MM.1S (cell line): ENCODE data around the gene ERICH4.

ENCODE experiments used
- DNase-seq: peaks from one replicate; pipeline ENCODE4 v3.0.0-alpha.2; 2015
- H2AFZ ChIP-seq: fragments of 300-600 bp; sonication (generic); 2 replicates; pipeline ENCODE4 v1.6.0; 2016; ENCODE audit warnings: antibody characterized with exemption, low read length
- H3F3A ChIP-seq: fragments of 300-600 bp; sonication (generic); 2 replicates; pipeline ENCODE4 v1.6.1; 2016; ENCODE audit warnings: mild to moderate bottlenecking, antibody characterized with exemption, low read length, moderate library complexity, mixed read lengths; ENCODE audit not compliant: insufficient read depth
- H3K27ac ChIP-seq: fragments of 300-600 bp; sonication (generic); 2 replicates; pipeline ENCODE4 v1.5.1; 2016; ENCODE audit warnings: mild to moderate bottlenecking, low read length
- H3K27me3 ChIP-seq: fragments of 300-600 bp; sonication (generic); replicated peaks from 2 replicates; pipeline ENCODE4 v1.6.0; 2016; ENCODE audit warnings: low read length; ENCODE audit not compliant: insufficient read depth
- H3K36me3 ChIP-seq: fragments of 300-600 bp; sonication (generic); replicated peaks from 2 replicates; pipeline ENCODE4 v1.6.1; 2016; ENCODE audit warnings: mild to moderate bottlenecking, low read length, mixed read lengths; ENCODE audit not compliant: insufficient read depth
- H3K4me1 ChIP-seq: fragments of 300-600 bp; sonication (generic); 2 replicates; pipeline ENCODE4 v1.6.1; 2016; ENCODE audit warnings: low read length, mixed read lengths
- H3K4me2 ChIP-seq: fragments of 300-600 bp; sonication (generic); 2 replicates; pipeline ENCODE4 v1.6.0; 2016; ENCODE audit warnings: low read depth, low read length
- H3K4me3 ChIP-seq: fragments of 300-600 bp; sonication (generic); 2 replicates; pipeline ENCODE4 v1.5.1; 2016; ENCODE audit warnings: low read length, mixed read lengths
- H3K79me2 ChIP-seq: fragments of 300-600 bp; sonication (generic); 2 replicates; pipeline ENCODE4 v1.6.1; 2016; ENCODE audit warnings: mixed run types, low read length, mixed read lengths
- H3K9ac ChIP-seq: fragments of 300-600 bp; sonication (generic); 2 replicates; pipeline ENCODE4 v1.6.1; 2016; ENCODE audit warnings: low read length, mixed read lengths
- H3K9me2 ChIP-seq: fragments of 300-600 bp; sonication (generic); replicated peaks from 2 replicates; pipeline ENCODE4 v1.6.1; 2016; ENCODE audit warnings: mild to moderate bottlenecking, low read length, mixed read lengths; ENCODE audit not compliant: insufficient read depth
- H3K9me3 ChIP-seq: fragments of 300-600 bp; sonication (generic); replicated peaks from 2 replicates; pipeline ENCODE4 v1.6.1; 2016; ENCODE audit warnings: mild to moderate bottlenecking, low read length, mixed read lengths; ENCODE audit not compliant: insufficient read depth
- H4K20me1 ChIP-seq: fragments of 300-600 bp; sonication (generic); 2 replicates; pipeline ENCODE4 v1.6.1; 2016; ENCODE audit warnings: mild to moderate bottlenecking, low read length, moderate library complexity, mixed read lengths; ENCODE audit not compliant: insufficient read depth
- EZH2 ChIP-seq: fragments of 300-600 bp; sonication (generic); optimal IDR thresholded peaks from 2 replicates; pipeline ENCODE3; 2017; ENCODE audit warnings: low read depth, mild to moderate bottlenecking, antibody characterized with exemption, low read length, mixed read lengths
- EZH2phosphoT487 ChIP-seq: fragments of 300-600 bp; sonication (generic); IDR thresholded peaks from 2 replicates; pipeline ENCODE4 v1.6.1; 2018; ENCODE audit warnings: antibody characterized with exemption, low read length
- TF ChIP-seq, protein P1 (sequence below): fragments of 300-600 bp; sonication (generic); IDR thresholded peaks from 2 replicates; pipeline ENCODE4 v1.5.1; 2016; ENCODE audit warnings: antibody characterized with exemption, low read length, mixed read lengths

ERICH4 gene

DNA sequence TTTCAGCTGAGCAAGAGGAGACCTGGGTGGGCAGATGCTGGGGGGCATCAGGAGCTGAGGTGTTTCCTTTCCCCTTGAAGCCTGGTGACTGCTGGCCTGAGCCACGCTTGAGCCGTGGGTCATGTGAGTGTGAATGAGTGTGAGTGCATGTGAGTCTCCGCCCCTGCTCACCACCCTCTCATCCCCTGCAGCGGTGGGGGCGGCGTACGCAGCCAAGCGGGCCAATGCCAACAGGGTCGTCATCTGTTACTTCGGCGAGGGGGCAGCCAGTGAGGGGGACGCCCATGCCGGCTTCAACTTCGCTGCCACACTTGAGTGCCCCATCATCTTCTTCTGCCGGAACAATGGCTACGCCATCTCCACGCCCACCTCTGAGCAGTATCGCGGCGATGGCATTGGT, 21.0 kb upstream of the ERICH4 start:
- H3K36me3 ChIP-seq = no peaks in the 10 kb centered on the region
- no peaks in the 10 kb centered on the region for H3K79me2 ChIP-seq
- no peaks in the 10 kb centered on the region for H3K9me2 ChIP-seq
- no peak overlapping the region for H3K4me2 ChIP-seq
- DNase-seq = no peak
- no peak overlapping the region for H2AFZ ChIP-seq
- no peaks in the 10 kb centered on the region for H3K9me3 ChIP-seq
- H3F3A ChIP-seq = no peaks in the 10 kb centered on the region
- no peaks in the 10 kb centered on the region for H3K27me3 ChIP-seq
- H4K20me1 ChIP-seq = no peaks in the 10 kb centered on the region
- TF ChIP-seq, protein P1, sequence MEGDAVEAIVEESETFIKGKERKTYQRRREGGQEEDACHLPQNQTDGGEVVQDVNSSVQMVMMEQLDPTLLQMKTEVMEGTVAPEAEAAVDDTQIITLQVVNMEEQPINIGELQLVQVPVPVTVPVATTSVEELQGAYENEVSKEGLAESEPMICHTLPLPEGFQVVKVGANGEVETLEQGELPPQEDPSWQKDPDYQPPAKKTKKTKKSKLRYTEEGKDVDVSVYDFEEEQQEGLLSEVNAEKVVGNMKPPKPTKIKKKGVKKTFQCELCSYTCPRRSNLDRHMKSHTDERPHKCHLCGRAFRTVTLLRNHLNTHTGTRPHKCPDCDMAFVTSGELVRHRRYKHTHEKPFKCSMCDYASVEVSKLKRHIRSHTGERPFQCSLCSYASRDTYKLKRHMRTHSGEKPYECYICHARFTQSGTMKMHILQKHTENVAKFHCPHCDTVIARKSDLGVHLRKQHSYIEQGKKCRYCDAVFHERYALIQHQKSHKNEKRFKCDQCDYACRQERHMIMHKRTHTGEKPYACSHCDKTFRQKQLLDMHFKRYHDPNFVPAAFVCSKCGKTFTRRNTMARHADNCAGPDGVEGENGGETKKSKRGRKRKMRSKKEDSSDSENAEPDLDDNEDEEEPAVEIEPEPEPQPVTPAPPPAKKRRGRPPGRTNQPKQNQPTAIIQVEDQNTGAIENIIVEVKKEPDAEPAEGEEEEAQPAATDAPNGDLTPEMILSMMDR = no peak
- TF ChIP-seq EZH2 = no peak
- TF ChIP-seq EZH2phosphoT487 = no peak
- no peaks in the 10 kb centered on the region for H3K4me1 ChIP-seq
- no peak overlapping the region for H3K4me3 ChIP-seq
- no peak overlapping the region for H3K27ac ChIP-seq
- no peak overlapping the region for H3K9ac ChIP-seq

DNA sequence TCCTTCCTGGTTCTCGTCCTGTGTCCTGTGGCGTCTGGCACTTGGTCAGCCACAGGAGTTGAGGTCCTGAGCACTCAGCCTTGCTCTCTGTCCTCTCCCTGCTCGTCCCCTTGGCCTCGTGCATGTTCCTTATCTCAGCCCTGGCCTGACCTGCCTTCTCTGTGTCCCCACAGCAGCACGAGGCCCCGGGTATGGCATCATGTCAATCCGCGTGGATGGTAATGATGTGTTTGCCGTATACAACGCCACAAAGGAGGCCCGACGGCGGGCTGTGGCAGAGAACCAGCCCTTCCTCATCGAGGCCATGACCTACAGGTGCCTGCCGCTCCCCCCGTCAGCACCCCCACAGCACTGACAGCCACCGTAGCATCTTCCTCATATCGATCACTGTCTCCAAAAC, 20.5 kb upstream of the ERICH4 start:
- Histone ChIP-seq H3K4me2 (no peak overlapping the region), H3K4me1 (no peaks in the 10 kb centered on the region), H3K79me2 (no peaks in the 10 kb centered on the region), H3K27me3 (no peaks in the 10 kb centered on the region), H3K4me3 (no peak overlapping the region), H3K9ac (no peak overlapping the region), H3F3A (no peaks in the 10 kb centered on the region), H3K9me3 (no peaks in the 10 kb centered on the region), H2AFZ (no peak overlapping the region), H4K20me1 (no peaks in the 10 kb centered on the region), H3K36me3 (no peaks in the 10 kb centered on the region), H3K9me2 (no peaks in the 10 kb centered on the region), H3K27ac (no peak overlapping the region)
- TF ChIP-seq, protein P1 = no peak
- TF ChIP-seq EZH2phosphoT487 (no peak), EZH2 (no peak)
- no peak for DNase-seq

DNA sequence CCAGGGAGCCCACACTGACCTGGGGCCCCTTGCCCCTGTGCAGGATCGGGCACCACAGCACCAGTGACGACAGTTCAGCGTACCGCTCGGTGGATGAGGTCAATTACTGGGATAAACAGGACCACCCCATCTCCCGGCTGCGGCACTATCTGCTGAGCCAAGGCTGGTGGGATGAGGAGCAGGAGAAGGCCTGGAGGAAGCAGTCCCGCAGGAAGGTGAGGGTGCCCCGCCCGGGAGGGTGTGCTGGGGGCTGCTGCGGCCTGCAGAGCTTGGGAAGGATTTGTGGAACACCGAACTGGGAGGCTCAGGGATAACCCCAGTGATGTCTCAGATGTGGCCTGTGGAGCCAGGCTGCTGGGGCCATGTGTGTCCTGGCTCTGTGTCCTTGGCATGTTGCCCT, 20.0 kb upstream of the ERICH4 start:
- Histone ChIP-seq H3K4me2 (no peak overlapping the region), H3K79me2 (no peaks in the 10 kb centered on the region), H4K20me1 (no peaks in the 10 kb centered on the region), H3K4me3 (no peak overlapping the region), H3K9ac (no peak overlapping the region), H2AFZ (no peak overlapping the region), H3K9me2 (no peaks in the 10 kb centered on the region), H3K4me1 (no peaks in the 10 kb centered on the region), H3K9me3 (no peaks in the 10 kb centered on the region), H3K27ac (no peak overlapping the region), H3K27me3 (no peaks in the 10 kb centered on the region), H3K36me3 (no peaks in the 10 kb centered on the region), H3F3A (no peaks in the 10 kb centered on the region)
- TF ChIP-seq EZH2 (no peak), EZH2phosphoT487 (no peak)
- TF ChIP-seq, protein P1 = no peak
- DNase-seq = no peak
